ENCODE measurements around the gene STX1B. TPM values are rescaled to one million over a fixed set of nuclear protein-coding genes. Genes with fewer than 3 reads are reported as not detected.

The STX1B gene
- total and polyA plus RNA-seq, 2 donors (not counting 3 experiments of a cell fraction or from before 2014, with no cell fraction given): 0.11 to 0.14 TPM

- dilution Hi-C loops (cut with MboI; ENCODE audit: extremely low pct_ligation_motif_present, low sequenced_read_pairs): no loop called here
- FAIRE-seq: no peak
- no peak overlapping the region for H3K9ac ChIP-seq (replicated peaks; ENCODE audit: extremely low read depth, insufficient read depth, low read length)
- no peak overlapping the region for H3K4me3 ChIP-seq (replicated peaks in 1 of 3; ENCODE audit: insufficient read depth in 1 of 3, low read depth in 1 of 3, low read length in 3 of 3)
- H3K9me3 ChIP-seq (replicated peaks; ENCODE audit: control insufficient read depth, insufficient read depth, low read length): no peaks in the 10 kb centered on the region
- H3K4me2 ChIP-seq (ENCODE audit: insufficient read depth, low read length): no peak overlapping the region
- no peak overlapping the region for H3K27ac ChIP-seq (ENCODE audit: insufficient read depth, low read depth, low read length)
- H2AFZ ChIP-seq (ENCODE audit: low read depth, low read length): no peak overlapping the region
- peaks cover 4 to 18% of the 10 kb centered on the region in 2 experiments for H3K36me3 ChIP-seq (ENCODE audit: control insufficient read depth in 2 of 2, extremely low read depth in 1 of 2, insufficient read depth in 2 of 2, low read length in 2 of 2)
- H4K20me1 ChIP-seq (replicated peaks; ENCODE audit: control insufficient read depth, extremely low read depth, insufficient read depth, low read length): no peaks in the 10 kb centered on the region
- ChIA-PET CTCF (interaction anchor here (0.6 to 5.0 kb wide), 39 partner anchors 10 to 884 kb away, joined by 3 to 66 read pairs (median 5); partner anchors contain the start of genes KAT8, SETD1A, STX4 and VKORC1), POLR2A (interaction anchor here (1.1 kb wide), 1 partner anchor 196 kb away, joined by 4 read pairs; the partner anchor contains the start of gene FUS)
- TSS peak; percentile 56 for BruUV-seq (replicated peaks)
- DNase-seq (ENCODE audit: low read depth, low spot score): no peak
- no peaks in the 10 kb centered on the region for H3K27me3 ChIP-seq (ENCODE audit: control insufficient read depth in 2 of 2, insufficient read depth in 2 of 2, low read length in 2 of 2)
- TF ChIP-seq EZH2 (IDR thresholded peaks at IDR 0.05; ENCODE audit: borderline replicate concordance, low read depth, low read length, severe bottlenecking): no peak
- TF ChIP-seq POLR2A (IDR thresholded peaks at IDR 0.05; ENCODE audit: low read depth, low read length): no peak
- TF ChIP-seq POLR2AphosphoS5 (IDR thresholded peaks at IDR 0.05; ENCODE audit: insufficient read depth, low read depth, low read length): no peak
- no peak for TF ChIP-seq MYC (IDR thresholded peaks at IDR 0.05; ENCODE audit: low read depth, low read length)
- TF ChIP-seq CTCF (IDR thresholded peaks at IDR 0.05; ENCODE audit: extremely low read depth in 1 of 2, insufficient read depth in 1 of 2, low read depth in 1 of 2, low read length in 2 of 2): no peak
- no peak for TF ChIP-seq FOS (IDR thresholded peaks at IDR 0.05; ENCODE audit: borderline replicate concordance, insufficient read depth, low read length)
- no peak for TF ChIP-seq GATA2 (IDR thresholded peaks at IDR 0.05; ENCODE audit: insufficient read depth, insufficient read length, low read depth, low read length)
- no peak for TF ChIP-seq JUN (IDR thresholded peaks at IDR 0.05; ENCODE audit: borderline replicate concordance, insufficient read depth, insufficient read length, low read depth)
- TF ChIP-seq MAX (IDR thresholded peaks at IDR 0.05; ENCODE audit: insufficient read depth, insufficient read length): no peak
- H3K79me2 ChIP-seq (ENCODE audit: control insufficient read depth, insufficient read depth, low read length): no peaks in the 10 kb centered on the region
- no peaks in the 10 kb centered on the region for H3K4me1 ChIP-seq (ENCODE audit: control insufficient read depth, extremely low read depth, insufficient read depth, low read length)
- intact Hi-C loops (cut with micrococcal nuclease): loop anchor here (10.0 kb wide), 1 partner anchor 711 kb away; no protein-coding TSS in a partner anchor
- no peaks in the 10 kb centered on the region for H3K9me1 ChIP-seq (replicated peaks; ENCODE audit: control insufficient read depth, extremely low read depth, insufficient read depth, low read length)
These were observed 26.4 kb downstream of the STX1B start for GRCh38 chr16:30983898-30984610.

All from endothelial cell of umbilical vein (primary cell).